Activated T-cell treated with anti-CD3 and anti-CD28 coated beads for 1 hour (primary cell): Measurements from ENCODE around the gene PCDHB9.

Experiments
- DNase-seq: peaks from one replicate; pipeline ENCODE4 v3.0.0-alpha.2; 2020; ENCODE audit warnings: low read depth

The PCDHB9 gene

GRCh38 chr5:141236516-141237313 lies 49.8 kb downstream of the PCDHB9 start:
- no peak for DNase-seq
